ENCODE results near the gene NIPAL3. TPM values are rescaled to one million over a fixed set of nuclear protein-coding genes. Genes with fewer than 3 reads are reported as not detected.

Gene NIPAL3
- total RNA-seq, 1 experiment from 2014 or later: 16.6 TPM

- Histone ChIP-seq H3K4me1 (ENCODE audit: control insufficient read depth in 1 of 2, insufficient read depth in 2 of 2, low read length in 2 of 2) (peaks cover 0 to 3% of the 10 kb centered on the region in 2 experiments; a peak in 1 of 4 replicates), H3K79me2 (ENCODE audit: insufficient read depth, low read length) (no peaks in the 10 kb centered on the region), H3K4me2 (ENCODE audit: low read length) (no peak overlapping the region), H3K27ac (ENCODE audit: low read depth, low read length) (no peak overlapping the region), H3K9me3 (ENCODE audit: control insufficient read depth in 1 of 2, insufficient read depth in 1 of 2, low read depth in 1 of 2, low read length in 2 of 2) (peaks cover 0 to 3% of the 10 kb centered on the region in 2 experiments; a peak in 1 of 4 replicates), H3K9ac (ENCODE audit: low read length) (no peak overlapping the region), H3K36me3 (ENCODE audit: control insufficient read depth in 1 of 2, insufficient read depth in 2 of 2, low read length in 2 of 2) (no peaks in the 10 kb centered on the region), H3K9me2 (ENCODE audit: insufficient read depth) (no peaks in the 10 kb centered on the region), H3K27me3 (ENCODE audit: insufficient read depth, low read length) (no peaks in the 10 kb centered on the region), H3K4me3 (replicated peaks in 1 of 2; ENCODE audit: low read depth in 1 of 2, low read length in 2 of 2) (no peak overlapping the region), H2AFZ (ENCODE audit: low read depth, low read length, poor library complexity, severe bottlenecking) (no peak overlapping the region), H4K20me1 (ENCODE audit: insufficient read depth) (no peaks in the 10 kb centered on the region)
- ChIA-PET RAD21 (ENCODE audit: low non-redundant PET in 1 of 2, low total read pairs in 2 of 2, uncharacterized antibody in 2 of 2, unreplicated experiment in 2 of 2) (no interaction called here), POLR2A (no interaction called here), CTCF (no interaction called here)
- TF ChIP-seq REST (IDR thresholded peaks at IDR 0.05; ENCODE audit: low read depth): no peak
- TF ChIP-seq FOSL1 (IDR thresholded peaks at IDR 0.05; ENCODE audit: low read depth): no peak
- no peak for TF ChIP-seq ZFX (IDR thresholded peaks at IDR 0.05)
- TF ChIP-seq CEBPB (IDR thresholded peaks at IDR 0.05; ENCODE audit: low read depth): no peak
- intact Hi-C loops (cut with micrococcal nuclease): no loop called here
- DNase-seq (ENCODE audit: low read depth, low spot score) (no peak), ATAC-seq (no peak)
- no TSS peak for BruUV-seq (replicated peaks)
Measured at GRCh38 chr1:24486331-24487065, 70.9 kb downstream of the NIPAL3 start.

- ChIA-PET RAD21 (ENCODE audit: low non-redundant PET in 1 of 2, low total read pairs in 2 of 2, uncharacterized antibody in 2 of 2, unreplicated experiment in 2 of 2) (no interaction called here), POLR2A (no interaction called here), CTCF (no interaction called here)
- peaks cover 0 to 3% of the 10 kb centered on the region in 2 experiments; a peak in 1 of 4 replicates for H3K9me3 ChIP-seq (ENCODE audit: control insufficient read depth in 1 of 2, insufficient read depth in 1 of 2, low read depth in 1 of 2, low read length in 2 of 2)
- BruUV-seq (replicated peaks): no TSS peak
- ATAC-seq (no peak), DNase-seq (ENCODE audit: low read depth, low spot score) (no peak)
- no peak overlapping the region for H3K4me2 ChIP-seq (ENCODE audit: low read length)
- no peak overlapping the region for H3K9ac ChIP-seq (ENCODE audit: low read length)
- no peak overlapping the region for H3K4me3 ChIP-seq (replicated peaks in 1 of 2; ENCODE audit: low read depth in 1 of 2, low read length in 2 of 2)
- no peaks in the 10 kb centered on the region for H3K79me2 ChIP-seq (ENCODE audit: insufficient read depth, low read length)
- H3K36me3 ChIP-seq (ENCODE audit: control insufficient read depth in 1 of 2, insufficient read depth in 2 of 2, low read length in 2 of 2): no peaks in the 10 kb centered on the region
- intact Hi-C loops (cut with micrococcal nuclease): no loop called here
- no peaks in the 10 kb centered on the region for H3K27me3 ChIP-seq (ENCODE audit: insufficient read depth, low read length)
- H3K4me1 ChIP-seq (ENCODE audit: control insufficient read depth in 1 of 2, insufficient read depth in 2 of 2, low read length in 2 of 2): no peaks in the 10 kb centered on the region
- H4K20me1 ChIP-seq (ENCODE audit: insufficient read depth): no peaks in the 10 kb centered on the region
- H3K27ac ChIP-seq (ENCODE audit: low read depth, low read length): no peak overlapping the region
- H3K9me2 ChIP-seq (ENCODE audit: insufficient read depth): no peaks in the 10 kb centered on the region
- no peak overlapping the region for H2AFZ ChIP-seq (ENCODE audit: low read depth, low read length, poor library complexity, severe bottlenecking)
- TF ChIP-seq ELF1 (IDR thresholded peaks at IDR 0.05; ENCODE audit: borderline replicate concordance, low read depth): no peak
- no peak for TF ChIP-seq EZH2 (IDR thresholded peaks at IDR 0.05)
- TF ChIP-seq ATF3 (IDR thresholded peaks at IDR 0.05): no peak
- no peak for TF ChIP-seq EZH2phosphoT487 (IDR thresholded peaks at IDR 0.05; ENCODE audit: borderline replicate concordance)
- TF ChIP-seq ZBTB33 (IDR thresholded peaks at IDR 0.05; ENCODE audit: extremely low read depth, insufficient replicate concordance, low read length): no peak
- TF ChIP-seq SRF (IDR thresholded peaks at IDR 0.05; ENCODE audit: low read depth): no peak
- TF ChIP-seq MAX (IDR thresholded peaks at IDR 0.05): no peak
- no peak for TF ChIP-seq ZFX (IDR thresholded peaks at IDR 0.05)
- TF ChIP-seq CEBPB (IDR thresholded peaks at IDR 0.05; ENCODE audit: low read depth): no peak
Measured at GRCh38 chr1:24487455-24487854, 71.9 kb downstream of the NIPAL3 start.

Data from HCT116 (cell line).